ENCODE results near the gene YTHDF1. TPM values are rescaled to one million over a fixed set of nuclear protein-coding genes. Genes with fewer than 3 reads are reported as not detected.

Gene YTHDF1
- total and polyA plus RNA-seq, 2 experiments from 2014 or later = 35.9 to 57.4 TPM

DNA sequence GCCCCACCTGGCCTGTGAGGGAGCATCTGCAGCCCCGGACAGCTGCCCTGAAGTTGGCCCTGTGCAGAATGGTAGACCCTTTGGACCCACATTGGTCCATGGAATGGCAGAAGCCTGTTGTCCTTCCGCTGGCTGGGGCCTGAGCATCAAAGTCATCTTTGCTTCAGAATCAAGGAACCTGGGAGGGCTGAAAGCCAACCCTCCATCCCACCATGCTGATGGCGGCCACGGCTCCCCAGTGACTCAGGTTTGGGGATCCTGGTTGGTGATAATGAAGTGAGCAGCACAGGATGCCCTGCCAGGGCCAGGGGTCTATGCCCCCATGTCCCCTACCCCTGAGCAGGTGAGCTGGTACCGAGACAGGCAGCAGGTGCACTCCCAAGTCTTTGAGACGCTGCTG is 52.8 kb downstream of the YTHDF1 start:
- TF ChIP-seq, protein P1, sequence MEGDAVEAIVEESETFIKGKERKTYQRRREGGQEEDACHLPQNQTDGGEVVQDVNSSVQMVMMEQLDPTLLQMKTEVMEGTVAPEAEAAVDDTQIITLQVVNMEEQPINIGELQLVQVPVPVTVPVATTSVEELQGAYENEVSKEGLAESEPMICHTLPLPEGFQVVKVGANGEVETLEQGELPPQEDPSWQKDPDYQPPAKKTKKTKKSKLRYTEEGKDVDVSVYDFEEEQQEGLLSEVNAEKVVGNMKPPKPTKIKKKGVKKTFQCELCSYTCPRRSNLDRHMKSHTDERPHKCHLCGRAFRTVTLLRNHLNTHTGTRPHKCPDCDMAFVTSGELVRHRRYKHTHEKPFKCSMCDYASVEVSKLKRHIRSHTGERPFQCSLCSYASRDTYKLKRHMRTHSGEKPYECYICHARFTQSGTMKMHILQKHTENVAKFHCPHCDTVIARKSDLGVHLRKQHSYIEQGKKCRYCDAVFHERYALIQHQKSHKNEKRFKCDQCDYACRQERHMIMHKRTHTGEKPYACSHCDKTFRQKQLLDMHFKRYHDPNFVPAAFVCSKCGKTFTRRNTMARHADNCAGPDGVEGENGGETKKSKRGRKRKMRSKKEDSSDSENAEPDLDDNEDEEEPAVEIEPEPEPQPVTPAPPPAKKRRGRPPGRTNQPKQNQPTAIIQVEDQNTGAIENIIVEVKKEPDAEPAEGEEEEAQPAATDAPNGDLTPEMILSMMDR (IDR thresholded peaks at IDR 0.05; ENCODE audit: poor library complexity) = no peak
- TF ChIP-seq EZH2 (IDR thresholded peaks at IDR 0.05; ENCODE audit: borderline replicate concordance) (no peak), EZH2phosphoT487 (IDR thresholded peaks at IDR 0.05; ENCODE audit: low read depth, severe bottlenecking, unreplicated experiment) (no peak)
- no peak overlapping the region for H2AFZ ChIP-seq
- H3K4me1 ChIP-seq (ENCODE audit: insufficient read depth) = no peaks in the 10 kb centered on the region
- DNase-seq (ENCODE audit: low spot score) = no peak
- WGBS (ENCODE audit: low lambda C conversion rate, missing lambda C conversion rate) = 84% methylated on average over 6 of the region's 6 CpGs
- H3K27me3 ChIP-seq = peaks cover 9% of the 10 kb centered on the region
- no peaks in the 10 kb centered on the region for H3K9me2 ChIP-seq (replicated peaks; ENCODE audit: insufficient read depth)
- H3K4me3 ChIP-seq = no peak overlapping the region
- no peak overlapping the region for H3K27ac ChIP-seq
- H3K36me3 ChIP-seq (replicated peaks; ENCODE audit: insufficient read depth, low read depth) = no peaks in the 10 kb centered on the region
- no peak overlapping the region for H3K4me2 ChIP-seq
- H3K79me2 ChIP-seq = no peaks in the 10 kb centered on the region
- no peaks in the 10 kb centered on the region for H4K20me1 ChIP-seq (ENCODE audit: insufficient read depth, poor library complexity, severe bottlenecking)
- no peaks in the 10 kb centered on the region for H3K9me3 ChIP-seq (ENCODE audit: low read depth)

DNA sequence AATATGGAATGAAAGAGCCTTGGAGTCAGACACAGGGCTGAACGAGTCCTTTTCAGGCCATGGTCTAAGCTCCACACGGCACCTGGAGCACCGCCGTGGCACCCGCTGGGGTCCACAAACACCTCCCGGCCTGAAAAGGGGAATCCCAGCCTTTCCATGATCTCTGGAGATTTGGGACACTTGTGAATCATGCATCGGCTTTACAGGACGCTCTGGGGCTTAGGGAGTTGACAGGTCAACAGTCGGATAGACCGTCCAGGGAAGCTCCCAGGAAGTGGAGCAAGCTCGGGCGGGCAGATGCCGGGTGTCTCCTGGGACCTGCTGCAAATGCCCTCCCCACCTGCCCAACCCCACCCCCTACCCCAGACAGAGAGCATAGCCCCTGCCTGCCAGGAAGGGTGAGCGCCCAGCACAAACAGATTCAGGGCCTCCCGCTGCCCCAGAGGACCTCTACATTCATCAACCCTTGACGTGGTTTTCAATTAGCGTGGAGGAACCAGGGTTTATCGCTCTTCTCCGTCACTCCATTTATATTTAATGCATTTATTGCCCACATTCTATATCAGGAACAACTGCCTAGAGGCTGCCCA is 53.6 kb downstream of the YTHDF1 start:
- no peak overlapping the region for H3K4me3 ChIP-seq
- TF ChIP-seq, protein P1 (IDR thresholded peaks at IDR 0.05; ENCODE audit: poor library complexity) = no peak
- TF ChIP-seq EZH2phosphoT487 (IDR thresholded peaks at IDR 0.05; ENCODE audit: low read depth, severe bottlenecking, unreplicated experiment) (no peak), EZH2 (IDR thresholded peaks at IDR 0.05; ENCODE audit: borderline replicate concordance) (no peak)
- H3K79me2 ChIP-seq = no peaks in the 10 kb centered on the region
- H3K27ac ChIP-seq = no peak overlapping the region
- 88% methylated on average over 19 of the region's 19 CpGs for WGBS (ENCODE audit: low lambda C conversion rate, missing lambda C conversion rate)
- no peaks in the 10 kb centered on the region for H3K4me1 ChIP-seq (ENCODE audit: insufficient read depth)
- H3K9me2 ChIP-seq (replicated peaks; ENCODE audit: insufficient read depth) = no peaks in the 10 kb centered on the region
- no peaks in the 10 kb centered on the region for H3K9me3 ChIP-seq (ENCODE audit: low read depth)
- H3K4me2 ChIP-seq = no peak overlapping the region
- H3K27me3 ChIP-seq = peaks cover 9% of the 10 kb centered on the region
- no peaks in the 10 kb centered on the region for H4K20me1 ChIP-seq (ENCODE audit: insufficient read depth, poor library complexity, severe bottlenecking)
- H2AFZ ChIP-seq = no peak overlapping the region
- no peak for DNase-seq (ENCODE audit: low spot score)
- H3K36me3 ChIP-seq (replicated peaks; ENCODE audit: insufficient read depth, low read depth) = no peaks in the 10 kb centered on the region

DNA sequence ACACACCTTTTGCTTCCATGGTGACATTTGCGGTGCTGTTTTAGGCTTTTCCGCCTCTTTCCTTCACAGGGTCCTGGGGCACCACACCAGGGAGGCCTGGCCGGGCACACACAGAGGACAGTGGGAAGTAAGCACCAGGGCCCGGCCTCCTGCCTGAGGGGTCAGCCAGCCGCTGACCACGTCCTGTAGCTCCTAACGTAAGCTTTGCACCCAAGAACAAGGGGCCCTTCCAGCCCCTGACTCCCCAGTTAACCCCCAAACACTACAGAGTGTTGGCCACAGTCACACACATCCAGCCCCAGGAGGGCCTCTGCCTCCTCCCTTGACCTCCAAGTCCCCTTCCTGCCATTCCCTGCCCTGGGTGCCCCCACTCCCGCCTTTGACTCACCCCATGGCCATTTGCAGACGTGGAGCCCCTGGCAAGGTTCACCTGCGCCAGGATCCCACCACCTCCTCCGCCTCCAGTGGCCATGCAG is 54.7 kb downstream of the YTHDF1 start:
- no peak overlapping the region for H3K4me2 ChIP-seq
- no peak for DNase-seq (ENCODE audit: low spot score)
- WGBS (ENCODE audit: low lambda C conversion rate, missing lambda C conversion rate) = 81% methylated on average over 11 of the region's 11 CpGs
- H3K27ac ChIP-seq = no peak overlapping the region
- H3K4me3 ChIP-seq = no peak overlapping the region
- no peaks in the 10 kb centered on the region for H3K79me2 ChIP-seq
- H3K9me2 ChIP-seq (replicated peaks; ENCODE audit: insufficient read depth) = no peaks in the 10 kb centered on the region
- H3K27me3 ChIP-seq = peaks cover 12% of the 10 kb centered on the region
- H3K36me3 ChIP-seq (replicated peaks; ENCODE audit: insufficient read depth, low read depth) = no peaks in the 10 kb centered on the region
- H3K4me1 ChIP-seq (ENCODE audit: insufficient read depth) = no peaks in the 10 kb centered on the region
- H3K9me3 ChIP-seq (ENCODE audit: low read depth) = no peaks in the 10 kb centered on the region
- no peak for TF ChIP-seq EZH2 (IDR thresholded peaks at IDR 0.05; ENCODE audit: borderline replicate concordance)
- TF ChIP-seq, protein P1 (IDR thresholded peaks at IDR 0.05; ENCODE audit: poor library complexity) = no peak
- no peak for TF ChIP-seq EZH2phosphoT487 (IDR thresholded peaks at IDR 0.05; ENCODE audit: low read depth, severe bottlenecking, unreplicated experiment)
- no peaks in the 10 kb centered on the region for H4K20me1 ChIP-seq (ENCODE audit: insufficient read depth, poor library complexity, severe bottlenecking)
- H2AFZ ChIP-seq = no peak overlapping the region

Data from hepatocyte (in vitro differentiated cells).